Measurements from ENCODE around the gene CNTNAP2. TPM values are rescaled to one million over a fixed set of nuclear protein-coding genes. Genes with fewer than 3 reads are reported as not detected.

CNTNAP2 gene
- total and polyA plus RNA-seq, 2 of the 4 experiments (the other 2 are of a cell fraction), result not detected

- no peak overlapping the region for H2BK5ac ChIP-seq (ENCODE audit: low read depth, low read length, poor library complexity, severe bottlenecking)
- H2BK15ac ChIP-seq (ENCODE audit: low read depth, low read length), result no peak overlapping the region
- no peak overlapping the region for H3K23ac ChIP-seq (ENCODE audit: low read depth, low read length)
- H3K9me3 ChIP-seq (ENCODE audit: control insufficient read depth, insufficient read depth, low read length), result no peaks in the 10 kb centered on the region
- CTCF ChIA-PET, result no interaction called here
- no peaks in the 10 kb centered on the region for H4K20me1 ChIP-seq (ENCODE audit: insufficient read depth, low read length)
- intact Hi-C loops (cut with micrococcal nuclease) (no loop called here), dilution Hi-C loops (cut with HindIII; ENCODE audit: low sequenced_read_pairs, unreplicated experiment) (no loop called here), in situ Hi-C loops (cut with MboI; ENCODE audit: low sequenced_read_pairs) (no loop called here)
- no peak overlapping the region for H2AK9ac ChIP-seq (replicated peaks; ENCODE audit: low read depth, low read length, poor library complexity)
- H3K36me3 ChIP-seq (ENCODE audit: control insufficient read depth, insufficient read depth, low read length), result no peaks in the 10 kb centered on the region
- DNase-seq, result no peak
- H4K5ac ChIP-seq (ENCODE audit: low read depth, low read length), result no peak overlapping the region
- no peak overlapping the region for H3K56ac ChIP-seq (ENCODE audit: extremely low read depth, insufficient read depth, low read length)
- no peak overlapping the region for H3K4ac ChIP-seq (ENCODE audit: low read depth, low read length)
- no peak overlapping the region for H2AFZ ChIP-seq (replicated peaks; ENCODE audit: low read length, poor library complexity)
- POLR2A ChIA-PET (ENCODE audit: unreplicated experiment), result no interaction called here
- no peak overlapping the region for H2BK120ac ChIP-seq (ENCODE audit: low read depth, low read length)
- H2BK20ac ChIP-seq (ENCODE audit: low read depth, low read length), result no peak overlapping the region
- H3K4me1 ChIP-seq (ENCODE audit: control insufficient read depth, insufficient read depth, low read length), result no peaks in the 10 kb centered on the region
- BruUV-seq (replicated peaks), result no TSS peak
- no peak overlapping the region for H4K8ac ChIP-seq (ENCODE audit: low read depth in 2 of 2, low read length in 2 of 2)
- WGBS, 2 experiments (ENCODE audit: extremely low coverage in 2 of 2, insufficient read length in 1 of 2), result no CpG with 5 or more reads among the region's 5 CpGs
- H3K79me1 ChIP-seq (ENCODE audit: low read depth in 1 of 2, low read length in 2 of 2), result no peaks in the 10 kb centered on the region
- no peak overlapping the region for H3K14ac ChIP-seq (replicated peaks; ENCODE audit: low read depth, low read length)
- H3K9ac ChIP-seq (ENCODE audit: low read depth, low read length), result no peak overlapping the region
- H3K27ac ChIP-seq (ENCODE audit: insufficient read depth, low read length), result no peak overlapping the region
- H3K27me3 ChIP-seq (ENCODE audit: control insufficient read depth, insufficient read depth, low read length), result no peaks in the 10 kb centered on the region
- no peak for ATAC-seq (ENCODE audit: low read depth)
- H3K9me1 ChIP-seq (ENCODE audit: insufficient read depth, low read length), result no peaks in the 10 kb centered on the region
- TF ChIP-seq RAD21 (IDR thresholded peaks at IDR 0.05; ENCODE audit: low read length), result no peak
- TF ChIP-seq CEBPB (IDR thresholded peaks at IDR 0.05; ENCODE audit: low read depth, low read length), result no peak
- TF ChIP-seq MAZ (IDR thresholded peaks at IDR 0.05; ENCODE audit: borderline replicate concordance, low read depth, low read length), result no peak
- no peak for TF ChIP-seq RCOR1 (IDR thresholded peaks at IDR 0.05; ENCODE audit: insufficient replicate concordance, low read length)
- TF ChIP-seq POLR2A (IDR thresholded peaks at IDR 0.05; ENCODE audit: low read depth, low read length), result no peak
- TF ChIP-seq, protein P1, sequence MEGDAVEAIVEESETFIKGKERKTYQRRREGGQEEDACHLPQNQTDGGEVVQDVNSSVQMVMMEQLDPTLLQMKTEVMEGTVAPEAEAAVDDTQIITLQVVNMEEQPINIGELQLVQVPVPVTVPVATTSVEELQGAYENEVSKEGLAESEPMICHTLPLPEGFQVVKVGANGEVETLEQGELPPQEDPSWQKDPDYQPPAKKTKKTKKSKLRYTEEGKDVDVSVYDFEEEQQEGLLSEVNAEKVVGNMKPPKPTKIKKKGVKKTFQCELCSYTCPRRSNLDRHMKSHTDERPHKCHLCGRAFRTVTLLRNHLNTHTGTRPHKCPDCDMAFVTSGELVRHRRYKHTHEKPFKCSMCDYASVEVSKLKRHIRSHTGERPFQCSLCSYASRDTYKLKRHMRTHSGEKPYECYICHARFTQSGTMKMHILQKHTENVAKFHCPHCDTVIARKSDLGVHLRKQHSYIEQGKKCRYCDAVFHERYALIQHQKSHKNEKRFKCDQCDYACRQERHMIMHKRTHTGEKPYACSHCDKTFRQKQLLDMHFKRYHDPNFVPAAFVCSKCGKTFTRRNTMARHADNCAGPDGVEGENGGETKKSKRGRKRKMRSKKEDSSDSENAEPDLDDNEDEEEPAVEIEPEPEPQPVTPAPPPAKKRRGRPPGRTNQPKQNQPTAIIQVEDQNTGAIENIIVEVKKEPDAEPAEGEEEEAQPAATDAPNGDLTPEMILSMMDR (conservative IDR thresholded peaks at IDR 0.05; ENCODE audit: low read depth, low read length), result no peak
- TF ChIP-seq RFX5 (IDR thresholded peaks at IDR 0.05; ENCODE audit: low read depth, low read length), result no peak
- TF ChIP-seq BHLHE40 (IDR thresholded peaks at IDR 0.05; ENCODE audit: low read depth, low read length), result no peak
- TF ChIP-seq SMC3 (IDR thresholded peaks at IDR 0.05; ENCODE audit: low read depth, low read length), result no peak
- no peak for TF ChIP-seq FOS (IDR thresholded peaks at IDR 0.05; ENCODE audit: low read depth, low read length)
- no peak for TF ChIP-seq CHD1 (IDR thresholded peaks at IDR 0.05; ENCODE audit: low read depth, low read length)
- no peak for TF ChIP-seq MAFK (IDR thresholded peaks at IDR 0.05; ENCODE audit: low read depth, low read length)
- TF ChIP-seq, protein P2, sequence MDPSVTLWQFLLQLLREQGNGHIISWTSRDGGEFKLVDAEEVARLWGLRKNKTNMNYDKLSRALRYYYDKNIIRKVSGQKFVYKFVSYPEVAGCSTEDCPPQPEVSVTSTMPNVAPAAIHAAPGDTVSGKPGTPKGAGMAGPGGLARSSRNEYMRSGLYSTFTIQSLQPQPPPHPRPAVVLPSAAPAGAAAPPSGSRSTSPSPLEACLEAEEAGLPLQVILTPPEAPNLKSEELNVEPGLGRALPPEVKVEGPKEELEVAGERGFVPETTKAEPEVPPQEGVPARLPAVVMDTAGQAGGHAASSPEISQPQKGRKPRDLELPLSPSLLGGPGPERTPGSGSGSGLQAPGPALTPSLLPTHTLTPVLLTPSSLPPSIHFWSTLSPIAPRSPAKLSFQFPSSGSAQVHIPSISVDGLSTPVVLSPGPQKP (IDR thresholded peaks at IDR 0.05; ENCODE audit: borderline replicate concordance, low read depth, low read length), result no peak
- no peak for TF ChIP-seq MXI1 (IDR thresholded peaks at IDR 0.05; ENCODE audit: borderline replicate concordance, low read depth, low read length)
- no peak for TF ChIP-seq NFE2L2 (IDR thresholded peaks at IDR 0.05; ENCODE audit: low read depth, low read length)
- TF ChIP-seq, protein P3, sequence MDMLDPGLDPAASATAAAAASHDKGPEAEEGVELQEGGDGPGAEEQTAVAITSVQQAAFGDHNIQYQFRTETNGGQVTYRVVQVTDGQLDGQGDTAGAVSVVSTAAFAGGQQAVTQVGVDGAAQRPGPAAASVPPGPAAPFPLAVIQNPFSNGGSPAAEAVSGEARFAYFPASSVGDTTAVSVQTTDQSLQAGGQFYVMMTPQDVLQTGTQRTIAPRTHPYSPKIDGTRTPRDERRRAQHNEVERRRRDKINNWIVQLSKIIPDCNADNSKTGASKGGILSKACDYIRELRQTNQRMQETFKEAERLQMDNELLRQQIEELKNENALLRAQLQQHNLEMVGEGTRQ (IDR thresholded peaks at IDR 0.05; ENCODE audit: low read depth, low read length), result no peak
- no peak overlapping the region for H3K4me2 ChIP-seq (ENCODE audit: low read depth, low read length)
- H3K18ac ChIP-seq (ENCODE audit: low read depth, low read length), result no peak overlapping the region
- no peak overlapping the region for H3K4me3 ChIP-seq (ENCODE audit: insufficient read depth, low read depth, low read length)
- no peak overlapping the region for H2AK5ac ChIP-seq (ENCODE audit: low read depth, low read length)
- H4K91ac ChIP-seq (ENCODE audit: insufficient read depth, low read depth, low read length), result no peak overlapping the region
Observed at GRCh38 chr7:146123715-146124114, 7.1 kb downstream of the CNTNAP2 start.
